Inflammatory macrophage (primary cell): ENCODE measurements around the gene TPD52L1.
"Not testable (repeated sequence)": the region's sequence is repeated elsewhere in the genome, so short reads cannot be mapped to it uniquely, and the experiment has no call there.

ENCODE experiments used
- DNase-seq, 2 donors: peaks; one replicate each; pipeline ENCODE4 v3.0.0-alpha.2; 2020 to 2022

TPD52L1 gene

GRCh38 chr6:125275779-125276178 lies 122.2 kb downstream of the TPD52L1 start:
- DNase-seq: no peak

GRCh38 chr6:125277838-125278237 lies 124.3 kb downstream of the TPD52L1 start:
- DNase-seq: no peak

GRCh38 chr6:125279961-125280360 lies 126.4 kb downstream of the TPD52L1 start:
- DNase-seq: no peak

- DNase-seq: not testable (repeated sequence)
Observed at GRCh38 chr6:125280370-125281035, 126.9 kb downstream of the TPD52L1 start.

- not testable (repeated sequence) for DNase-seq
Observed at GRCh38 chr6:125282470-125282869, 128.9 kb downstream of the TPD52L1 start.

- DNase-seq: no peak
Observed at GRCh38 chr6:125285353-125285752, 131.8 kb downstream of the TPD52L1 start.

- no peak for DNase-seq
Observed at GRCh38 chr6:125285936-125286335, 132.4 kb downstream of the TPD52L1 start.

- no peak for DNase-seq
Observed at GRCh38 chr6:125287718-125288117, 134.1 kb downstream of the TPD52L1 start.

GRCh38 chr6:125293587-125293986 lies 140.0 kb downstream of the TPD52L1 start:
- no peak for DNase-seq

GRCh38 chr6:125294036-125294435 lies 140.5 kb downstream of the TPD52L1 start:
- DNase-seq: no peak

- no peak for DNase-seq
Observed at GRCh38 chr6:125294925-125295324, 141.4 kb downstream of the TPD52L1 start.

GRCh38 chr6:125296471-125296870 lies 142.9 kb downstream of the TPD52L1 start:
- peak; percentile 38 to 42 for DNase-seq

- no peak for DNase-seq
Observed at GRCh38 chr6:125299257-125299656, 145.7 kb downstream of the TPD52L1 start.

GRCh38 chr6:125300992-125301434 lies 147.4 kb downstream of the TPD52L1 start:
- DNase-seq: peak in 1 of 2 donors; percentile 24

GRCh38 chr6:125301435-125302391 lies 148.1 kb downstream of the TPD52L1 start, which contains the start of gene HDDC2:
TSS of gene HDDC2 (minus strand) at chr6:125301967. CDS start at chr6:125301932, 35 bp downstream.
- DNase-seq: peak; percentile 57 to 73

- peak; percentile 18 to 54 for DNase-seq
Observed at GRCh38 chr6:125302840-125303511, 149.4 kb downstream of the TPD52L1 start.

- DNase-seq: peak in 1 of 2 donors; percentile 27
Observed at GRCh38 chr6:125303512-125303854, 149.9 kb downstream of the TPD52L1 start.

- DNase-seq: peak; percentile 16 to 76
Observed at GRCh38 chr6:125304970-125305660, 151.5 kb downstream of the TPD52L1 start.

- no peak for DNase-seq
Observed at GRCh38 chr6:125306756-125307149, 153.2 kb downstream of the TPD52L1 start.

GRCh38 chr6:125307150-125307838 lies 153.7 kb downstream of the TPD52L1 start:
- DNase-seq: peak; percentile 3 to 18

GRCh38 chr6:125307964-125308615 lies 154.5 kb downstream of the TPD52L1 start:
- no peak for DNase-seq
